ENCODE measurements around the gene KRT8.

DNA sequence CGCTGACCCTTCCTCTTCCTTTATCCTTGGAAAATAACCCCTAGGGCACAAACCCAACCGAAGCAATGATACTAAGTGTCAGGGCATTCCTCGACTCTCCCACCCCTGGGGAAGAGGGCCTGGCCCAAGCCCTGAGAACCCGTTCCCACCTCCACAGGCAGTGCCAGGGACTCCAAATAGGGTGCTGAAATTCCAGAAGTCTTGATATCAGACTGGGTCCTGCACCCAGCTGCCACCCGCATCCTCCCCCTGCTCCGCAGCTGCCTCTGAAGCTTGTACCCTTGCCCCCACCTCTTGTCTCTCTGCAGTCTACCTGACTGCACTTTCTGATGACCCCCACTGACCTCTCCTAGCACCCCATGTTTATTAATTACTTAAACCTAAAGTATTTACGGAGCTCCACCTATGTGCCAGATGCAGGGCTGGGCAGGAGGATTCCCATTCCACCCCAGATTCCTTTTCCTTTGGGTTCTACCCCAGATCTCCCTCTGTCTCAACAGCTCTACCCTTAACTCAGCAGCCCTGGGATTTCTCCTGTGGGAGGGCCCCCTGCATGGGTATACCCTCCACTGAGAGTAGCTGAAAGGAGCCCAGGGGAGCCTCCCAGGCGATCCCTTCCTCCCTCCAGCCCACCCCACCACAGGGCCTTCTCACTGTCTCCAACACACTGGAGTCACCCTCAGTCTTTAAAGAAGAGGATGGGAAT lies 40.0 kb upstream of the KRT8 start:
- TF ChIP-seq POLR2AphosphoS5 (IDR thresholded peaks at IDR 0.05; ENCODE audit: borderline replicate concordance, low read depth, low read length) (no peak), EZH2 (IDR thresholded peaks at IDR 0.05) (no peak)

Data from SK-N-MC (cell line).